Trophoblast cell (in vitro differentiated cells and primary cell): ENCODE measurements around the gene FAM193A.

Experiments
- DNase-seq, 2 donors: peaks; one replicate each; pipeline ENCODE4 v3.0.0-alpha.2; 2016
- H2AFZ ChIP-seq: 2 replicates; pipeline ENCODE4 v1.6.1; 2013; ENCODE audit warnings: low read length, moderate library complexity, mild to moderate bottlenecking; ENCODE audit not compliant: insufficient read depth, poor library complexity
- H2AK5ac ChIP-seq: 2 replicates; pipeline ENCODE4 v1.6.1; 2013; ENCODE audit warnings: mild to moderate bottlenecking, low read length
- H2BK120ac ChIP-seq: 2 replicates; pipeline ENCODE4 v1.6.1; 2013; ENCODE audit warnings: low read length, mild to moderate bottlenecking, moderate library complexity; ENCODE audit not compliant: insufficient read depth, poor library complexity
- H2BK12ac ChIP-seq: 2 replicates; pipeline ENCODE4 v1.6.1; 2013; ENCODE audit warnings: mild to moderate bottlenecking, low read length, moderate library complexity
- H2BK5ac ChIP-seq: 2 replicates; pipeline ENCODE4 v1.6.1; 2013; ENCODE audit warnings: low read length, low read depth, moderate library complexity, mild to moderate bottlenecking; ENCODE audit not compliant: poor library complexity
- H3K14ac ChIP-seq: 2 replicates; pipeline ENCODE4 v1.6.1; 2013; ENCODE audit warnings: mild to moderate bottlenecking, low read length
- H3K18ac ChIP-seq: 2 replicates; pipeline ENCODE4 v1.6.1; 2013; ENCODE audit warnings: mild to moderate bottlenecking, low read length
- H3K23ac ChIP-seq: 2 replicates; pipeline ENCODE4 v1.6.1; 2013; ENCODE audit warnings: low read length
- H3K27ac ChIP-seq: 2 replicates; pipeline ENCODE4 v1.5.1; 2013; ENCODE audit warnings: low read depth, mild to moderate bottlenecking, inconsistent platforms, low read length, moderate library complexity
- H3K27me3 ChIP-seq: 2 replicates; pipeline ENCODE4 v1.6.1; 2013; ENCODE audit warnings: inconsistent platforms, mild to moderate bottlenecking, low read length, moderate library complexity; ENCODE audit not compliant: insufficient read depth
- H3K36me3 ChIP-seq, 2 experiments: 1 replicate in 1 of 2; 2 replicates in 1 of 2; pipeline ENCODE4 v1.6.1; 2013; ENCODE audit warnings: low read length in 2 of 2, mild to moderate bottlenecking in 2 of 2, moderate library complexity in 1 of 2; ENCODE audit not compliant: insufficient read depth in 2 of 2, control insufficient read depth in 1 of 2
- H3K4ac ChIP-seq: 2 replicates; pipeline ENCODE4 v1.6.1; 2013; ENCODE audit warnings: low read depth, mild to moderate bottlenecking, low read length, moderate library complexity
- H3K4me1 ChIP-seq, 2 experiments: 1 replicate in 1 of 2; 2 replicates in 1 of 2; pipeline ENCODE4 v1.6.1; 2013; ENCODE audit warnings: low read length in 2 of 2, mild to moderate bottlenecking in 2 of 2, moderate library complexity in 1 of 2; ENCODE audit not compliant: insufficient read depth in 2 of 2, control insufficient read depth in 1 of 2
- H3K4me2 ChIP-seq: 2 replicates; pipeline ENCODE4 v1.6.1; 2013; ENCODE audit warnings: inconsistent platforms, mild to moderate bottlenecking, low read length, moderate library complexity
- H3K4me3 ChIP-seq: 2 replicates; pipeline ENCODE4 v1.5.1; 2013; ENCODE audit warnings: mild to moderate bottlenecking, low read depth, low read length, inconsistent platforms
- H3K79me1 ChIP-seq: one replicate; pipeline ENCODE4 v1.6.1; 2013; ENCODE audit warnings: low read length
- H3K79me2 ChIP-seq: 2 replicates; pipeline ENCODE4 v1.6.1; 2013; ENCODE audit warnings: low read length, mild to moderate bottlenecking; ENCODE audit not compliant: control insufficient read depth, insufficient read depth, poor library complexity
- H3K9ac ChIP-seq: 2 replicates; pipeline ENCODE4 v1.6.1; 2013; ENCODE audit warnings: mild to moderate bottlenecking, low read length
- H3K9me3 ChIP-seq: 2 replicates; pipeline ENCODE4 v1.6.1; 2013; ENCODE audit warnings: low read depth, mild to moderate bottlenecking, control low read depth, inconsistent platforms, low read length; ENCODE audit not compliant: insufficient read depth
- H4K12ac ChIP-seq: 2 replicates; pipeline ENCODE4 v1.6.1; 2013; ENCODE audit warnings: low read depth, mild to moderate bottlenecking, low read length, moderate library complexity
- H4K8ac ChIP-seq: 2 replicates; pipeline ENCODE4 v1.6.1; 2013; ENCODE audit warnings: low read depth, mild to moderate bottlenecking, low read length, moderate library complexity
- H4K91ac ChIP-seq: one replicate; pipeline ENCODE4 v1.6.1; 2013; ENCODE audit warnings: low read depth, mild to moderate bottlenecking, low read length, moderate library complexity
- WGBS: extraction: QIAGEN DNeasy Blood & Tissue Kit; methylation state at CpG from one replicate; pipeline ENCODE4 v1.1.7; 2013; ENCODE audit warnings: missing lambda C conversion rate; ENCODE audit not compliant: insufficient read length, insufficient coverage; ENCODE audit errors: extremely low coverage; 5-methylcytosine and 5-hydroxymethylcytosine counted together

Gene FAM193A

GRCh38 chr4:2593003-2593402 is 56.6 kb downstream of the FAM193A start:
- H3K36me3 ChIP-seq = peaks cover 5 to 6% of the 10 kb centered on the region in 2 experiments
- no peak overlapping the region for H3K27ac ChIP-seq
- H4K12ac ChIP-seq = peak overlapping the region; percentile 36
- no peak overlapping the region for H2AFZ ChIP-seq
- H3K4me2 ChIP-seq = no peak overlapping the region
- no peak overlapping the region for H3K4me3 ChIP-seq
- no peak overlapping the region for H2BK120ac ChIP-seq
- H3K4ac ChIP-seq = peak overlapping the region; percentile 27
- H3K14ac ChIP-seq = no peak overlapping the region
- H3K27me3 ChIP-seq = no peaks in the 10 kb centered on the region
- H2AK5ac ChIP-seq = no peak overlapping the region
- H2BK5ac ChIP-seq = no peak overlapping the region
- H4K91ac ChIP-seq = no peak overlapping the region
- no CpG with 5 or more reads among the region's 5 CpGs for WGBS
- no peak overlapping the region for H4K8ac ChIP-seq
- no peak overlapping the region for H3K9ac ChIP-seq
- H2BK12ac ChIP-seq = no peak overlapping the region
- H3K79me2 ChIP-seq = peaks cover 6% of the 10 kb centered on the region
- H3K9me3 ChIP-seq = no peaks in the 10 kb centered on the region
- peak overlapping the region; percentile 35 for H3K18ac ChIP-seq
- H3K23ac ChIP-seq = no peak overlapping the region
- no peak for DNase-seq
- H3K4me1 ChIP-seq = peaks cover 0 to 3% of the 10 kb centered on the region in 2 experiments
- no peaks in the 10 kb centered on the region for H3K79me1 ChIP-seq

- Histone ChIP-seq H3K14ac (no peak overlapping the region), H3K27me3 (no peaks in the 10 kb centered on the region), H3K9me3 (no peaks in the 10 kb centered on the region), H2BK12ac (no peak overlapping the region), H3K27ac (no peak overlapping the region), H3K18ac (no peak overlapping the region), H3K79me2 (peaks cover 5% of the 10 kb centered on the region), H4K8ac (no peak overlapping the region), H2BK120ac (no peak overlapping the region), H4K12ac (no peak overlapping the region), H3K4me3 (no peak overlapping the region), H3K4me2 (no peak overlapping the region), H3K23ac (no peak overlapping the region), H3K9ac (no peak overlapping the region), H2BK5ac (no peak overlapping the region), H3K4me1 (peaks cover 10 to 21% of the 10 kb centered on the region in 2 experiments), H3K36me3 (peaks cover 7 to 10% of the 10 kb centered on the region in 2 experiments), H2AK5ac (no peak overlapping the region), H2AFZ (no peak overlapping the region), H3K4ac (no peak overlapping the region), H3K79me1 (no peaks in the 10 kb centered on the region), H4K91ac (no peak overlapping the region)
- no peak for DNase-seq
- no CpG with 5 or more reads among the region's 3 CpGs for WGBS
These were observed 59.0 kb downstream of the FAM193A start for GRCh38 chr4:2595436-2595835.

GRCh38 chr4:2595952-2596552 is 59.6 kb downstream of the FAM193A start:
- H2AFZ ChIP-seq = no peak overlapping the region
- no peak overlapping the region for H4K12ac ChIP-seq
- no peak overlapping the region for H4K8ac ChIP-seq
- H3K4me3 ChIP-seq = no peak overlapping the region
- WGBS = no CpG with 5 or more reads among the region's 11 CpGs
- peaks cover 12 to 26% of the 10 kb centered on the region in 2 experiments for H3K4me1 ChIP-seq
- H3K79me2 ChIP-seq = peaks cover 5% of the 10 kb centered on the region
- H3K23ac ChIP-seq = no peak overlapping the region
- H3K18ac ChIP-seq = no peak overlapping the region
- no peak overlapping the region for H4K91ac ChIP-seq
- no peaks in the 10 kb centered on the region for H3K9me3 ChIP-seq
- no peak overlapping the region for H2AK5ac ChIP-seq
- no peak overlapping the region for H2BK12ac ChIP-seq
- no peak overlapping the region for H3K4me2 ChIP-seq
- no peak overlapping the region for H2BK120ac ChIP-seq
- H3K4ac ChIP-seq = peak overlapping the region; percentile 1
- H3K79me1 ChIP-seq = no peaks in the 10 kb centered on the region
- H2BK5ac ChIP-seq = no peak overlapping the region
- no peak overlapping the region for H3K27ac ChIP-seq
- DNase-seq = no peak
- H3K9ac ChIP-seq = no peak overlapping the region
- peaks cover 7 to 10% of the 10 kb centered on the region in 2 experiments for H3K36me3 ChIP-seq
- H3K27me3 ChIP-seq = no peaks in the 10 kb centered on the region
- H3K14ac ChIP-seq = no peak overlapping the region

DNA sequence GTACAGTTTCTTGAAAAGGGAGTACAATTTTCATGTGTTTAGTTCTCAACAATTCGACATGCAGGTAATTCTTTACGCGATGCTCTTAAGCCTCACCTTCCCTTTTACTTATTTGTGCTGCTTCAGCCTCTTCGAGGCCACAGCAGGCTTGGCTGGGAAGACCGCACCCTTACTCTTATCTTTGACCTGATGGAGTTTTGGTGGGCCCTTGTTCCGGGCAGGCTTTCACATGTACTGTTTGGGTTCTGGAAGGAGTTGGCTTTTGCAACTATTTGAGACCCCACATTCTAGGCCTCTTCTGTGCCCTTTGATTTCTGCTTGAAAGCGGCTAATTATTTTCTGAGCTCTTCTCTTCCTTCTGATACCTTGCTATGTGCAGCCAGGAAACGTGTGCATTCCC is 60.2 kb downstream of the FAM193A start:
- Histone ChIP-seq H3K79me2 (peaks cover 5% of the 10 kb centered on the region), H3K36me3 (peaks cover 7 to 10% of the 10 kb centered on the region in 2 experiments), H3K4me2 (no peak overlapping the region), H2BK5ac (no peak overlapping the region), H2BK120ac (no peak overlapping the region), H4K91ac (no peak overlapping the region), H3K14ac (no peak overlapping the region), H3K9me3 (no peaks in the 10 kb centered on the region), H3K4me3 (no peak overlapping the region), H3K4ac (no peak overlapping the region), H3K79me1 (no peaks in the 10 kb centered on the region), H2AK5ac (no peak overlapping the region), H4K8ac (no peak overlapping the region), H2AFZ (no peak overlapping the region), H3K4me1 (peaks cover 12 to 26% of the 10 kb centered on the region in 2 experiments), H3K9ac (no peak overlapping the region), H4K12ac (no peak overlapping the region), H3K18ac (no peak overlapping the region), H3K27me3 (no peaks in the 10 kb centered on the region), H3K27ac (no peak overlapping the region), H2BK12ac (no peak overlapping the region), H3K23ac (no peak overlapping the region)
- WGBS = no CpG with 5 or more reads among the region's 8 CpGs
- no peak for DNase-seq
